Rectal smooth muscle tissue (tissue), 1 donor: ENCODE measurements around the gene NKD1.
A peak's percentile ranks its signal among the peaks of the same experiment; 100 is the strongest.

Experiments used
- H3K27ac ChIP-seq: one replicate; pipeline ENCODE4 v1.7.0; 2013; ENCODE audit warnings: low read depth, low read length, inconsistent platforms
- H3K27me3 ChIP-seq: one replicate; pipeline ENCODE4 v1.7.0; 2013; ENCODE audit warnings: low read length; ENCODE audit not compliant: control insufficient read depth, insufficient read depth
- H3K36me3 ChIP-seq: one replicate; pipeline ENCODE4 v1.7.0; 2013; ENCODE audit warnings: low read length; ENCODE audit not compliant: control insufficient read depth, insufficient read depth
- H3K4me1 ChIP-seq: one replicate; pipeline ENCODE4 v1.7.0; 2013; ENCODE audit warnings: low read length; ENCODE audit not compliant: control insufficient read depth, insufficient read depth
- H3K4me3 ChIP-seq: one replicate; pipeline ENCODE4 v1.7.0; 2013; ENCODE audit warnings: low read length
- H3K9ac ChIP-seq: one replicate; pipeline ENCODE4 v1.7.0; 2013; ENCODE audit warnings: low read length

The NKD1 gene

GRCh38 chr16:50613964-50614474 lies 65.8 kb downstream of the NKD1 start:
- Histone ChIP-seq H3K9ac (no peak overlapping the region), H3K4me1 (peaks cover 70% of the 10 kb centered on the region), H3K27me3 (no peaks in the 10 kb centered on the region), H3K36me3 (no peaks in the 10 kb centered on the region), H3K4me3 (no peak overlapping the region), H3K27ac (peak overlapping the region; percentile 70)

DNA sequence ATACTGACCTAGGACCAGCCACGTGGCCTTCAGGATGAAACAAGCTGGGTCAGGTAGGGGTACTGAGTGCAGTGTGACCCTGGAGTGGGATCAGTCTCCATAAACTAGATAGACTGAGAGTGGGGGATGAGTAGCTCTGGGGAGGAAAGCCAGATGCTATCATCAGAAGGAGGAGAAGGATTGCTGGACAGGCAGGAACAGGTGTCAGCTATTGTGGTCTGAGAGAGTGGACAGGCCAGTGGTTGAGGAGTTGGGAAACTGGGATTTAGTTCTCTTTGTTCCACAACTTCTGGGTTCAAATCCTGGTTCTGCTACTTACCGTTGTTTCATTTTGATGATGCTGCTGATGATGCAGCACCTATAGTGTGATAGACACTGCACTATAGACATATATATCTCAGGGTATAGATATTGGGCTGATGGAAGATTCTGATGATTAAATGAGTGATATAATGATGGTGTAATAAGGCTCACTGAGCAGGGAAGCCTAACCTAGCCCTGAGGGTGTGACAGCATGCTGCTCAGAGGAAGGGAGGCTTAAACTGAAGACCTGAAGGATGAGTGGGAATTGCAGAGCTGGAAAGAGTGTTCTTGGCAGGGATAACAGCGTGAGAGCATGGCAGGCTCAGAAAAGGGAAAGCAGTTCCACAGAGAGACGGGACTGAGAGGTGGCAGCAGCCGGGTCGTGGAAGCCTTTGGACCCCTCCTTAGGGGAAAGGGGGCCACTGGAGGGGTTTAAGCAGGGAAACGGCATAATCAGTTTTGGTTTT lies 66.9 kb downstream of the NKD1 start:
- Histone ChIP-seq H3K4me3 (no peak overlapping the region), H3K27ac (peak overlapping the region; percentile 42), H3K36me3 (no peaks in the 10 kb centered on the region), H3K4me1 (peaks cover 60% of the 10 kb centered on the region), H3K27me3 (no peaks in the 10 kb centered on the region), H3K9ac (no peak overlapping the region)

DNA sequence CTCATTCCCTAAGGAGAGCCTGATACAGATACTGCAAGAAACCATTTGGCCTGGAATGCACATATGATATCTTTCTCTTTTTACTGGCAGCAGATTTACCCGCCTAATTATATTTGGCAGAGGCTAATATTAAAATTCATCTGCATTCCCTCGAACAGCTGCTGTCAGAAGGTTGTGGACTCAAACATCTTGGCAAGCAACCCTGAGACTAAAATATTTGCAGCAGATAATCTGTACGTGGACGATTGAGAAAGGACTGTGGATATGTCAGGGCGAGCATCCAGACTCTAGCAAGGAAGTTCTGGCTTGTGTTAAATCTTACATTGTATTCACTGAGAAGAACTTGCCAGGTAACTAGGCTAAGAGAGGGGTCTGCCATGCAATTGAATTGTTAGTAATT lies 67.7 kb downstream of the NKD1 start:
- peak overlapping the region; percentile 75 for H3K27ac ChIP-seq
- no peaks in the 10 kb centered on the region for H3K27me3 ChIP-seq
- no peaks in the 10 kb centered on the region for H3K36me3 ChIP-seq
- H3K4me1 ChIP-seq, result peaks cover 53% of the 10 kb centered on the region
- H3K9ac ChIP-seq, result no peak overlapping the region
- H3K4me3 ChIP-seq, result no peak overlapping the region

DNA sequence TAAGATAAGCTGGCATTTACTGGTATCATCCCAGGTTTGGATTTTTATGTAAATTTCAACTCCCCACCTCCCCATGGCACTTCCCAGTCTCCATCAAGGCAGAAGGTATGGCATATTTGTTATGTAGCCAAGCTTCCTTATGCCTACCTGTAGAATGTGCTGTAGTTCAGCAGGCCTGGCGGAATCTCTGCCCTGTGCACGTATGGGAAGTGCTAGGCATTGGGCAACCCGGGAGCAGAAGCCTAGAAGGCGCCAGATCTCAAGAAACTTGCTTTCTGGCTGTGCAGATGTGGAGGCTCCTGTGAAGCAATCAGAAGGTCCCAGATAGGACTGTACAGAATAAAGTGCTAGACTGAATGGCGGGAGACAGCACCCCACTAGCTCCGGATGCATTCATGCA lies 68.2 kb downstream of the NKD1 start:
- Histone ChIP-seq H3K27me3 (no peaks in the 10 kb centered on the region), H3K4me3 (no peak overlapping the region), H3K27ac (peak overlapping the region; percentile 75), H3K9ac (no peak overlapping the region), H3K36me3 (no peaks in the 10 kb centered on the region), H3K4me1 (peaks cover 48% of the 10 kb centered on the region)

DNA sequence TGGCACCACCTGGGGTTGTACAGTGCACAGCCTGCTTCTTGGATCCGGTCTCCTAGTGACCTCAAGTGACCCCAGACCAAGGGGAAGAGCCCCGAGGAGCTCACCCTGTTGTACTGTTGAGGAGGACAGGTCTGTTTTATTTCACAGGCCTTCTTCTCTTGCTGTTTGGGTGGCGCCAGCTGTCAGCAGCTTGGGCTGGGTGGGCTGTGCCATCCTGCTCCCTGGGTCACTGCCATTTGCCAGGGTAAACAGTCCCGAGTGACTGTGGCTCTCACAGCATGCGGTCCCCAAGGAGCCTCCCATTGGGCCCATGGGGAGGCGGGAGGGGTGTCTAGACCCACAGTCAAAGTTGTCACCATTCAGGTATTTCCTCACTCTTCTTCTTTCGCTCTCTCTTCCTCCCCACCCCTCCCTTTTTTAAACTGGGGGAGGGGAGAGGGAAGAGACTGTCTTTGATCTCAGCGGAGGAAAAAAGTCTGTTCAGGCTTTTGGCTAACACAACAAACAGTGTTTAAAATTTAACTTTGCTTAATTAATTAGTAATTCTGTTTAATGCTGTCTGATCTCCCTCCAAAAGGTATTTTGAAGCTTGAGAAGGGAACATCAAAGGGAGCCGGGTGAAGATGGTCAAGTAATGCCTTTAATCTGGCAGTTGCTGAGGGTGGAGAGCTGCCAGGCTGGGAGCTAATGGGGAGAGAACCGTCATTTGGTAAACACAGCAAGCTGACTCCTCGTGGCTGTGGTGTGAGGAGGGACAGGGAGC lies 68.9 kb downstream of the NKD1 start:
- Histone ChIP-seq H3K27ac (peak overlapping the region; percentile 75), H3K4me3 (no peak overlapping the region), H3K36me3 (no peaks in the 10 kb centered on the region), H3K9ac (no peak overlapping the region), H3K4me1 (peaks cover 45% of the 10 kb centered on the region), H3K27me3 (no peaks in the 10 kb centered on the region)

GRCh38 chr16:50617646-50618184 lies 69.5 kb downstream of the NKD1 start:
- Histone ChIP-seq H3K4me1 (peaks cover 43% of the 10 kb centered on the region), H3K9ac (no peak overlapping the region), H3K27ac (peak overlapping the region; percentile 75), H3K4me3 (no peak overlapping the region), H3K27me3 (no peaks in the 10 kb centered on the region), H3K36me3 (no peaks in the 10 kb centered on the region)

DNA sequence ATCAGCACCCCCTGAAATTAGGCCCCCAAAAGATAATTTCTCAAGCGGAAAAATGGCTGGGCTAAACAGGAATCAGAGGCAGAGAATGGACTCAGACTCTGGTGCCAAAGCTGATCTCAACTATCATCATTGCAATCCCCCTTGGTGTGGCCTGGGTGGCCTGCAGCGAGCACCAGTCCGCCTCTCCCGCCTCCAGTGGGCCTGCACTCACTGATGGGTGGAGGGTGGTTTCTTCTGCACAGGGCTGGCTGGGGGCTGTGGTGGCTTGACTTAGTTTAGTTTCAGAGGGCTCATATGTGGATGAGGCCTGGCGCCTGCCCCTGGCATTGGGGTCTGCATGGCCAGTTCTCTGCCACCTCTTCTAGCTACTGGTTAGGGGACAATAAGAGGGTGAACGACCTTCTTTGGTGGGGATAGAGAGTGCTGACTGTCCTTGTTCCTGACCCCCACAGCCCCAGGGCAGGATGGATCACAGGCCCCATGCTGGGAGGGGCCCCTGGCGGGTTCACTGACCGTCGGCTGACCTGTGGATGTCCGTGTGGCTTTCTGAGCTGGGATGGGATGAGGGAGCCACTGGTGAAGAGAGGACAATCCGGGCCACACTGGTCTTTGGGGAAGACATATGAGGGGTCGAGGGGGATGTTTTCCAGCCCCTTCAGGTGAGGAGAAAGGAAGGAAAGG lies 70.2 kb downstream of the NKD1 start:
- Histone ChIP-seq H3K4me3 (no peak overlapping the region), H3K4me1 (peaks cover 39% of the 10 kb centered on the region)

DNA sequence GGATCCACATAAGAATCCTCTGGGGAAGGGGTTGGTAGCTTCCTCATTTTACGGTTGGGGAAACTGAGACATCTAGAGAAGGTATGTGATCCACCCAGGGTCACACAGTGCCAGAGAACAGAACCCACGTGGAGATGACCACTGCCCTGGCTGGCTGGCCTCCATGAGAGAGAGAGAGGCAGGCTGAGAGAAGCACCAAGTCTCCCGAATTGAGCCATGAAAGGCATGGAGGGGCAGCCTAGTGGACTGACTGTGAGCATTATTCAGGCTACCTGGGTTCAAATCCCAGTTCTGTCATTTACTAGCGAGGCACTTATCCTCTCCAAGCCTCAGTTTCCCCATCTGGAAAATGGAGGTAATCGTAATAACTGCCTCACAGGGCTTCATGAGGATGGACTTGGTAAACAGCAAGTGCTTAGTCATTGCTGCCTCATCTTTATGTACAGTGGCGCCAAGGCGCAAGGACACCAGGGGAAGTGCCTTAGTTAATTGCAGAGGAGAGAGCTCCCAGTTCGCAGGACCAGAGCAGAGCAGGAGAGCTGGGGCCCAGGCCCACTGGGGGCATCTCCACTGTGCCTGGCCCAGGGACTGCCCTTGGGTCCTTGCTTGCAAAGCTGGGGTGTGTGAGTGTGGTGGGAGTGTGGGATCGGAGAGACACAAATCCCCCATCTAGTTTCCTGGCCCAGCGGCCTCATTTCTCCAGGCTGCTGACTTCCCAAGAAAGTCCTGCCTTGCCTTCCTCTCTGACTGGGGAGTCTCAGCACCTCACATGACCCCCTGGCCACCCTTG lies 71.7 kb downstream of the NKD1 start:
- no peak overlapping the region for H3K4me3 ChIP-seq
- H3K27ac ChIP-seq, result no peak overlapping the region
- H3K9ac ChIP-seq, result no peak overlapping the region
- H3K27me3 ChIP-seq, result no peaks in the 10 kb centered on the region
- peaks cover 28% of the 10 kb centered on the region for H3K4me1 ChIP-seq
- H3K36me3 ChIP-seq, result no peaks in the 10 kb centered on the region

More for the DNA sequence above, 70.2 kb downstream of the NKD1 start:
- Histone ChIP-seq H3K36me3 (no peaks in the 10 kb centered on the region), H3K27ac (peak overlapping the region; percentile 75), H3K27me3 (no peaks in the 10 kb centered on the region), H3K9ac (no peak overlapping the region)

DNA sequence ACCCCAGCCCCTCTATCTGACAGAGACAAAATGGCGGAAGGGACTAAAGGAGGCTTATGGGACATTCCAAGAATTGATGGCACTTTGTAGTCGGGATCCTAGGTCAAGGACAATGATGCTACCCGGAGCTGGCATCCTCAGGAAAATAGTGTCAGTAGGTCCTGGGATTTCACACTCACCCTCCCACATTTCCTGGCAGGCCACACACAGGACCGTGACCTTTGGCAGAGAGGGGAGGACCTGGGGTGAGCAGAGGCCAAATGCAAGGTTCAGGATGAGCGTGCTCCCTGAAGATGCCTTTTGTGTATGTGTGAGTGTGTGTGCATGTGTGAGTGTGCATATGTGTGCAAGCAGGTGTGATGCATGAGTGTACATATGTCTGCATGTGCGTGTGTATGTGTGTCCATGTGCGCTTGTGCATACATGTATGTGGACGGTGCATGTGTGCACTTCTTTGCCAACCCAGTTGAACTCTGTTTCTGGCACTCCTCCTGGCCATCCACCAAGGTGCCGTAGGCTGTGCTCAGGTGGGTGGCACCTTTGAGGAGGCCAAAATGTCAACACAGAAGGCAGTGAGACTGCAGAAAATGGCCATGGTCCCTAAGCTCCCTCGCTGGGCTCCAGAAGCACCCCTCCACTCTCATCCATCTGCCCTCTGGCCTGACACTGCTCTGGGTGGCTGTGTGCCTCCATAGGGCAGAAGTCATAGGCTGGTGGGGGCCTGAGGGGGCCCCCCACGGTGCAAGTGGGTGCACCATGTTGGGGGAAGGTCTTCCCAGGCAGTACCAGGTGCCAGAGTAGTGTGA lies 72.7 kb downstream of the NKD1 start:
- H3K9ac ChIP-seq, result no peak overlapping the region
- H3K27me3 ChIP-seq, result no peaks in the 10 kb centered on the region
- no peak overlapping the region for H3K4me3 ChIP-seq
- peaks cover 19% of the 10 kb centered on the region for H3K4me1 ChIP-seq
- H3K27ac ChIP-seq, result no peak overlapping the region
- H3K36me3 ChIP-seq, result no peaks in the 10 kb centered on the region

- H3K27me3 ChIP-seq, result no peaks in the 10 kb centered on the region
- H3K36me3 ChIP-seq, result no peaks in the 10 kb centered on the region
- H3K4me3 ChIP-seq, result no peak overlapping the region
- H3K4me1 ChIP-seq, result peaks cover 14% of the 10 kb centered on the region
- no peak overlapping the region for H3K27ac ChIP-seq
- H3K9ac ChIP-seq, result no peak overlapping the region
These were observed 73.2 kb downstream of the NKD1 start for GRCh38 chr16:50621452-50621792.

DNA sequence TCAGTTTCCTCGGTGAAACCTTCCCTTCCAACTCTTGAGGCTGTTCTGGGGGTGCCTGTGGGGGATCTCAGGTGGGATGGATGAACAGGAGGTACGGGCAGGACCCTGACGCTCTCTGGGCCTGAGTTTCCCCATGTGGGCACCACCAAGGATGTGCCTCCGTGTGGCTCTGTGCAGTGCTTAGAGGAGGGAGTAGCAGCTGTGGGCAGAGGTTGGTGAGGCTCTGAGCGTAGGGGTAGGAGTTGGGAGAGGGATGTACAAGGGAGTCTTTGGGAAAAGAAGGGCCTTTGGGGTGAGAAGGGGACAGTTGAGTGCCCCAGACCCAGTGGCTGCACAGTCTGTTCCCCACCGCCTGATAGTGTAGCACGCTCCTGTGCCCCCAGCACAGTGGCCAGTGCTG lies 73.8 kb downstream of the NKD1 start:
- Histone ChIP-seq H3K4me1 (peaks cover 12% of the 10 kb centered on the region), H3K27ac (no peak overlapping the region), H3K4me3 (no peak overlapping the region), H3K27me3 (no peaks in the 10 kb centered on the region), H3K36me3 (no peaks in the 10 kb centered on the region), H3K9ac (no peak overlapping the region)
